ENCODE results near the gene OTX1.
"Not testable (repeated sequence)": the region's sequence is repeated elsewhere in the genome, so short reads cannot be mapped to it uniquely, and the experiment has no call there.

OTX1 gene

DNA sequence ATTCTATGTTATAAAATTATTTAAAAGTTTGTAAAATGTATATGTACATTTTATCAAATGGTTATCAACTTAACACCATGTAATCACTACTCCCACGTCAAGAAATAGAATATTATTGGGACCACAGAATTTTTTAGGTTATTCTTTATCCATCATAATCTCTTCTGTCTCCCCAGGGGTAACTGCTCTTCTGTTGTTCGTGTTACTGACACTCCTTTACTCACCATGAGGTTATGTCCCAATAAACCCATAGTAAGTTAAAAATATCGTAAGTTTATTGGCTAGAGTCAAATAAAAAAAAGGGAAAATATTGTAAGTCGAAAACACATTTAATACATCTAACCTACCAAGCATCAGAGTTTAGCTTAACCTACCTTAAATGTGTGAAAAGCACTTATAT is 14.0 kb downstream of the OTX1 start:
- H3K27ac ChIP-seq (ENCODE audit: low read length), result no peak overlapping the region
- H3K4me1 ChIP-seq (ENCODE audit: control insufficient read depth, low read depth, low read length), result peaks cover 4% of the 10 kb centered on the region
- peaks cover 45% of the 10 kb centered on the region for H3K27me3 ChIP-seq (ENCODE audit: control insufficient read depth, insufficient read depth, low read length)
- no peaks in the 10 kb centered on the region for H3K36me3 ChIP-seq (ENCODE audit: control insufficient read depth, low read depth, low read length)
- H3K9me3 ChIP-seq (ENCODE audit: control insufficient read depth, low read depth, low read length), result no peaks in the 10 kb centered on the region
- no peak overlapping the region for H3K9ac ChIP-seq (ENCODE audit: low read length)
- H3K4me3 ChIP-seq (ENCODE audit: low read length), result no peak overlapping the region

DNA sequence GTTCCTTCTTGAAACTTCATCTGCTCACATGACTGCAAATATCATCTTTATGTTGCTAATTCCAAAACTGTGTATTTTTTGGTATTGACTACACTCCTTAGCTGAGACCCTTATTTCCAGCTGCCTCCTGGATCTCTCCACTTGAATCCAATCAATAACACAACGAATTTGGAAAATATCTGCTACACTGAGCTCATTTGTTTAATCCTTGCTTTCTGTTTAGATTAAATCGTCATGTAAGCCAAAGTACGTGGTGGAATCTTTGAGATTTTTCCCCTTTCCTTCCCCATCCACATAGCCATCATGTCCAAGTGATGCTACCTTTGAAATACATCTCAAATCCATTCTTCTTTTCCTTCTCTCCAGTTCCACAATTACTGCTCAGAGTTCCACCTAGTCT is 15.6 kb downstream of the OTX1 start:
- H3K36me3 ChIP-seq (ENCODE audit: control insufficient read depth, low read depth, low read length), result no peaks in the 10 kb centered on the region
- no peak overlapping the region for H3K4me3 ChIP-seq (ENCODE audit: low read length)
- H3K9ac ChIP-seq (ENCODE audit: low read length), result no peak overlapping the region
- H3K27me3 ChIP-seq (ENCODE audit: control insufficient read depth, insufficient read depth, low read length), result peaks cover 29% of the 10 kb centered on the region
- H3K9me3 ChIP-seq (ENCODE audit: control insufficient read depth, low read depth, low read length), result no peaks in the 10 kb centered on the region
- no peaks in the 10 kb centered on the region for H3K4me1 ChIP-seq (ENCODE audit: control insufficient read depth, low read depth, low read length)
- no peak overlapping the region for H3K27ac ChIP-seq (ENCODE audit: low read length)

DNA sequence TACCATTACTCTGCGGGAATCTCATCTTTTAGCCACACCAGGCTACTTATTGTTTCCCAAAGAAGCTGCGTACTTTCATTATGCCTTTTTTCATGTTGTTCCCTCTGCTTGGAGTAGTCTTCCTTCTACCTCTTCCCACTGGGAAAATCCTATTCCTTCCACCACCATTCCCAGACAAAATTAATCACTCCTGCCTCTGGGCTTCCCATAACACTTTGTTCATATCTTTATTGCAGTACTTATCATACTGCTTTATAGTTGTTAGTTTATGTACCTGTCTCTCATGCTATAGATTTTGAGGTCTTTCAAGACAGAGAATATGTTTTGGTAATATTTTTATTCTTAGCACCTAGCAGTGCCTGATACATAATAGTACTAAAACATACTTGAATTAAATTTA is 16.2 kb downstream of the OTX1 start:
- Histone ChIP-seq H3K9ac (ENCODE audit: low read length) (no peak overlapping the region), H3K27ac (ENCODE audit: low read length) (no peak overlapping the region), H3K4me3 (ENCODE audit: low read length) (no peak overlapping the region), H3K27me3 (ENCODE audit: control insufficient read depth, insufficient read depth, low read length) (peaks cover 23% of the 10 kb centered on the region), H3K4me1 (ENCODE audit: control insufficient read depth, low read depth, low read length) (no peaks in the 10 kb centered on the region), H3K9me3 (ENCODE audit: control insufficient read depth, low read depth, low read length) (no peaks in the 10 kb centered on the region), H3K36me3 (ENCODE audit: control insufficient read depth, low read depth, low read length) (no peaks in the 10 kb centered on the region)

DNA sequence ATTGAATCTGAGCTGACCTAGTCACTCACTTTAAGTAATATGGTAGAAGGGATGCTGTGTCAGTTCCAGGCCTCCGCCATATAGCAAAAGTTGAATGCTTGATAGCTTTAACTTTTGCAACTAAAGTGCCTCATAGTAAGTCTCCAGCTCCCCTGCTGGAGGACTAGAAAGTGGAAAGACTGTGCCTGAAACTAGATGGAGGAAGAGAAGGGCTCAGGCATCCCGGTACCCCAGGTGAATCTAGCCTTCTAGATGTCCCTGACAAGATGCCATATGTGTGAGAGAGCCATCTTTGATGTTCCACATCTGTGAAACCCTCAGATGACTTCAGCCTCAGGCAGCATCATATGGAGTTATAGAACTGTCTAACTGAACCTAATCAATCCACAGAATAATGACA is 21.0 kb downstream of the OTX1 start:
- H3K27me3 ChIP-seq (ENCODE audit: control insufficient read depth, insufficient read depth, low read length), result no peaks in the 10 kb centered on the region
- H3K4me3 ChIP-seq (ENCODE audit: low read length), result no peak overlapping the region
- no peaks in the 10 kb centered on the region for H3K4me1 ChIP-seq (ENCODE audit: control insufficient read depth, low read depth, low read length)
- H3K27ac ChIP-seq (ENCODE audit: low read length), result no peak overlapping the region
- no peaks in the 10 kb centered on the region for H3K36me3 ChIP-seq (ENCODE audit: control insufficient read depth, low read depth, low read length)
- no peaks in the 10 kb centered on the region for H3K9me3 ChIP-seq (ENCODE audit: control insufficient read depth, low read depth, low read length)
- H3K9ac ChIP-seq (ENCODE audit: low read length), result no peak overlapping the region

DNA sequence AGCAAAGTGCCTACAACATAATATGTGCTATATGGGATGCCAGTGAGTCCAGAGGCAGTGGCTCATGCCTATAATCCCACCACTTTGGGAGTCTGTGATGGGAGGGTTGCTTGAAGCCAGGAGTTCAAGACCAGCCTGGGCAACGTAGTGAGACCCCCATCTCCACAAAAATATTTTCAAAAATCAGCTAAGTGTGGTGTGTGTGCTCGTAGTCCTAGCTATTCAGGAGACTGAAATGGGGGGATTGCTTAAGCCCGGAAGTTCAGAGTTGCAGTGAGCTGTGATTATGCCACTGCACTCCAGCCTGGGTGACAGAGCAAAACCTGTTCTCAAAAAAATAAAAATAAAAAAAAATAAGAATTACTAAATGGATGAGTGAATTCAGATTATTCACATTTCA is 23.4 kb downstream of the OTX1 start:
- no peak overlapping the region for H3K9ac ChIP-seq (ENCODE audit: low read length)
- no peaks in the 10 kb centered on the region for H3K27me3 ChIP-seq (ENCODE audit: control insufficient read depth, insufficient read depth, low read length)
- H3K36me3 ChIP-seq (ENCODE audit: control insufficient read depth, low read depth, low read length), result no peaks in the 10 kb centered on the region

DNA sequence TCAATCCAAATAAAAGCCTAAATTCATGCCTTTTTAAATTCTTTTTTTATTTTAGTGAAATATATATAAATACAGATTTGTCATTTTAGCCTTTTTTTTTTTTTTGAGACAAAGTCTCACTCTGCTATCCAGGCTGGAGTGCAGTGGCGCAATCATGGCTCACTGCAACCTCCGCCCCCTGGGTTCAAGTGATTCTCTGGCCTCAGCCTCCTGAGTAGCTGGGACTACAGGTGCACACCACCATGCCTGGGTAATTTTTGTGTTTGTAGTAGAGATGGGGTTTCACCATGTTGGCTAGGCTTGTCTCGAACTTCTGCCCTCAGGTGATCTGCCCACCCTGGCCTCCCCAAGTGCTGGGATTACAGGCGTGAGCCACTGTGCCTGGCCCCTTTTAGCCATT is 23.8 kb downstream of the OTX1 start:
- not testable (repeated sequence) for H3K27ac ChIP-seq (ENCODE audit: low read length); H3K9ac ChIP-seq (ENCODE audit: low read length); H3K4me1 ChIP-seq (ENCODE audit: control insufficient read depth, low read depth, low read length); H3K9me3 ChIP-seq (ENCODE audit: control insufficient read depth, low read depth, low read length); H3K4me3 ChIP-seq (ENCODE audit: low read length); H3K36me3 ChIP-seq (ENCODE audit: control insufficient read depth, low read depth, low read length); H3K27me3 ChIP-seq (ENCODE audit: control insufficient read depth, insufficient read depth, low read length)

More for the DNA sequence above, 23.4 kb downstream of the OTX1 start:
- Histone ChIP-seq H3K4me3 (ENCODE audit: low read length) (no peak overlapping the region), H3K9me3 (ENCODE audit: control insufficient read depth, low read depth, low read length) (no peaks in the 10 kb centered on the region), H3K4me1 (ENCODE audit: control insufficient read depth, low read depth, low read length) (no peaks in the 10 kb centered on the region), H3K27ac (ENCODE audit: low read length) (no peak overlapping the region)

DNA sequence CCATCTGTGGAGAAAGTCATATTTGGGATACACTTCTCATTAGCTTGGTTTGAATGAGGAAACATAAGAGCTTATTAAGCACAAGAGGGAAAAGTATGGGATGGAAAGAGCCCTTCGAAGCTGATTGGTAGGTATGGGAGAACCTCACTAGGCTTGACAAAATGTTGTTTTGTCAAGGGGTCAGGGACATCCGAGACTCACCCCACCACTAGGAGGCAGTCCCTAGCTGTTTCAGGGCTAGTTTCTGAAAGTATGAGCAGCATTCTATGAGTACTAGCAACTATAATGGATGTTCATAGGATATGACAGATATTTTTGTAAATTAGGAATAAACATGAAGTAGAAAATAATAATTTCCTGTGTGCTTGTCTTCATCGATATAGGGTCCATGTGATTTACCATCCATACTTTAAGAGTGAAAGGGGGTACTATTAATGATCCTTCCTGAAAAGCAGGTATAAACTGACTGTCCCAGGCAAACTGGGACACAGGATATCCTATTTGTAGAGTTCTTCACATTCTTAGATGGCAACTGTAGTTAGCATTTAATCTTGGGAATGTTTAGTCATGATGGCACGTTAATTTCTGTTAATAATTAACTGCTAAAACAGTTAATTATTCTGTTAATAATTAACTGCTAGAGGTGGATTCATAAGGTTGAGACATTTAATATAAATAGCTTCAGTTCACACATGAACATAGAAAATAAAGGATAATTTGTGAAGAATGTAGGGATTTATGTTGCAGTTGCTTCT is 28.4 kb downstream of the OTX1 start:
- peaks cover 5% of the 10 kb centered on the region for H3K4me1 ChIP-seq (ENCODE audit: control insufficient read depth, low read depth, low read length)
- no peaks in the 10 kb centered on the region for H3K27me3 ChIP-seq (ENCODE audit: control insufficient read depth, insufficient read depth, low read length)

DNA sequence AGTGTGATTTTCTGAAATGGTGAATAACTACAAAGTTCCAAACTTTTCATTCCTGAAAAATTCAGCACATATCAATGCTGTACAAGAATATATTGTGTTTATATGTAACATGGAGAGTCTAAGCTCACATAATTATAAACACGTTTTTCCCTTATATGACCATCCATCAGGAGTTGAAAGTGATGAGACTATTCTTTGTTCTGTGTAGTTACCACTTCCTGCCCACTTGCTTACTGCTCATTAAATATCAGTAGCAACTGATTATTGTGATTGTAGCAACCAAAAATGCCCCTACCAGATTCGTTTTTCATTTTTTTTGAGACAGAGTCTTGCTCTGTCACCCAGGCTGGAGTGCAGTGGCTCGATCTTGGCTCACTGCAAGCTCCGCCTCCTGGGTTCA is 30.8 kb downstream of the OTX1 start:
- no peak overlapping the region for H3K9ac ChIP-seq (ENCODE audit: low read length)
- H3K4me1 ChIP-seq (ENCODE audit: control insufficient read depth, low read depth, low read length), result peaks cover 5% of the 10 kb centered on the region
- H3K9me3 ChIP-seq (ENCODE audit: control insufficient read depth, low read depth, low read length), result no peaks in the 10 kb centered on the region
- no peak overlapping the region for H3K4me3 ChIP-seq (ENCODE audit: low read length)
- no peaks in the 10 kb centered on the region for H3K27me3 ChIP-seq (ENCODE audit: control insufficient read depth, insufficient read depth, low read length)
- H3K36me3 ChIP-seq (ENCODE audit: control insufficient read depth, low read depth, low read length), result no peaks in the 10 kb centered on the region
- H3K27ac ChIP-seq (ENCODE audit: low read length), result no peak overlapping the region

More for the DNA sequence above, 28.4 kb downstream of the OTX1 start:
- Histone ChIP-seq H3K36me3 (ENCODE audit: control insufficient read depth, low read depth, low read length) (no peaks in the 10 kb centered on the region), H3K9ac (ENCODE audit: low read length) (no peak overlapping the region), H3K4me3 (ENCODE audit: low read length) (no peak overlapping the region), H3K9me3 (ENCODE audit: control insufficient read depth, low read depth, low read length) (no peaks in the 10 kb centered on the region), H3K27ac (ENCODE audit: low read length) (no peak overlapping the region)

DNA sequence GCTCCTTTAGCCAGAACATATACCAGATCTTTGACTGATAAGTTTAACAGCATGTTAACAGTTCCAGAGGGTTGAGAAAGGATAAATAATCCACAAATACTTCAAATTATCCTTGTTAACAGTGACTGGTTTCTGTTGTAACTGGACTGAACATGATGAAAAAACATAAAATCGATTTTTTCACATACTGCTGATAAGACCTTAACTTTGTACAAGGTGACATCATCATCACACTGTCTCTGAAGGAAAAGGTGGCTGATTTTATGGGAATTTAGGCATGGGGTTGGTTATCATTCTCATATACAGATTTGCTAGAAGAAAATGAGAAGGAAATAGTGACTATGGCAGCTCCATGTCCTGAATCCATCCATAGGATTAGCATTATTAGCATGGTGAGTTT is 36.1 kb downstream of the OTX1 start:
- no peak overlapping the region for H3K9ac ChIP-seq (ENCODE audit: low read length)
- no peaks in the 10 kb centered on the region for H3K27me3 ChIP-seq (ENCODE audit: control insufficient read depth, insufficient read depth, low read length)
- no peak overlapping the region for H3K27ac ChIP-seq (ENCODE audit: low read length)
- H3K4me3 ChIP-seq (ENCODE audit: low read length), result no peak overlapping the region
- H3K9me3 ChIP-seq (ENCODE audit: control insufficient read depth, low read depth, low read length), result no peaks in the 10 kb centered on the region
- no peaks in the 10 kb centered on the region for H3K4me1 ChIP-seq (ENCODE audit: control insufficient read depth, low read depth, low read length)
- H3K36me3 ChIP-seq (ENCODE audit: control insufficient read depth, low read depth, low read length), result no peaks in the 10 kb centered on the region

DNA sequence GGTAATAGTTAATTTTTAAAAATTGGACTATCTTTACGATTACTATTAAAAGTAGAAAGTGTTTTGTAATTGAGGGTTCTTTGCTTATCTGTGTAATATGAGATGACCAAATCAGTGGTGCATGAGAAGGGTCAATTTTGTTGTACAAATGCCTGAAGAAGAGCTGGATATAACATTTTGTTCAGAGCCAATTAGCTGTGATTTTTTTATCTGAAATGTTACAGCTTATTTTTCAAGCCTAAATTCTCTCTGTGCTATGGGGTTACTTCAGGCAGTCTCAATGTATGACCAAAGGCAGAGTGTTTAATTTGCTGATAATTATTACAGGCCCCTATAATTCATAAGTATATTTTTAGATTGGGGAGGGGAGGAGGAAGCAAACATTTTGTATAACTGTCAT is 41.8 kb downstream of the OTX1 start:
- no peak overlapping the region for H3K9ac ChIP-seq (ENCODE audit: low read length)
- H3K9me3 ChIP-seq (ENCODE audit: control insufficient read depth, low read depth, low read length), result no peaks in the 10 kb centered on the region
- H3K27me3 ChIP-seq (ENCODE audit: control insufficient read depth, insufficient read depth, low read length), result no peaks in the 10 kb centered on the region
- no peak overlapping the region for H3K27ac ChIP-seq (ENCODE audit: low read length)
- H3K4me1 ChIP-seq (ENCODE audit: control insufficient read depth, low read depth, low read length), result peaks cover 5% of the 10 kb centered on the region
- H3K4me3 ChIP-seq (ENCODE audit: low read length), result no peak overlapping the region
- no peaks in the 10 kb centered on the region for H3K36me3 ChIP-seq (ENCODE audit: control insufficient read depth, low read depth, low read length)

DNA sequence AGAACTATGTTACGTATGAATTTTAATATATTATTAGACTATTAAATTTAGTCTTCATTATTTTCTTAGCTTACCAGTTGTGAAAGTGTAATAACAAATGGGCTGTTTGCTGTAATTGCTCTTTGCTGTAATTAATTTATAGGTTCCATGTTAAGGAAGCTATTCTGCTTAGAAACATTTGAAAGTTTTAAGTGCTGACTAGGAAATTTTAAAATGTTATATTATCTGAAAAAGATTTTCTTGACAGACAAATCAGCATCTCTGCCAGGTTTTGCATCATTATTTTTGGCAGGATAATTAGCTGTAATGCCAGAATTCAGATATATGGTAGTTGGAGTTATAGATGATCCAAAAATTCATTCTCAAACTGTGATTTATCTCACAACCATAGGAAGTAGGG is 42.2 kb downstream of the OTX1 start:
- no peak overlapping the region for H3K4me3 ChIP-seq (ENCODE audit: low read length)
- peaks cover 5% of the 10 kb centered on the region for H3K4me1 ChIP-seq (ENCODE audit: control insufficient read depth, low read depth, low read length)
- no peaks in the 10 kb centered on the region for H3K36me3 ChIP-seq (ENCODE audit: control insufficient read depth, low read depth, low read length)
- no peak overlapping the region for H3K27ac ChIP-seq (ENCODE audit: low read length)
- H3K9me3 ChIP-seq (ENCODE audit: control insufficient read depth, low read depth, low read length), result no peaks in the 10 kb centered on the region
- no peaks in the 10 kb centered on the region for H3K27me3 ChIP-seq (ENCODE audit: control insufficient read depth, insufficient read depth, low read length)
- H3K9ac ChIP-seq (ENCODE audit: low read length), result no peak overlapping the region

DNA sequence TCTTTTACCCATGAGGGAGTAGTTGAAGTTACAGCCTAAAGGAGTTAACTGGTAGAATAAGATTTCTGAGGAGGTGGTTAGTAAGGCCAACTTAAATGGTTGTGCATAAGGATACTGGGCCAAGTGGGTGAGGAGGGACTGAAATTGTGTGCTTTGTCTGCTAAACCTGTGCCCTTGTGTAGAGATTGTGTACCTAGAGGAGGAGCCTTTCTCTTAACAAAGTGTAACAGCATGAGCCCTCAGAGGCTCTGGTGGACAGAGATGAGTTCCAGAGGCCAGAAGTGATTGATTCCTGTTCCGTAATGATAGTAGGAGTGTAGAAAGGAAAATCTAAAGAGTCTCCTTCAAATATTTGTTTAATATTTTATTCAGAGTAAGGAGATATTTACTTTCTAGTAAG is 42.9 kb downstream of the OTX1 start:
- peaks cover 5% of the 10 kb centered on the region for H3K4me1 ChIP-seq (ENCODE audit: control insufficient read depth, low read depth, low read length)
- H3K4me3 ChIP-seq (ENCODE audit: low read length), result no peak overlapping the region
- H3K9me3 ChIP-seq (ENCODE audit: control insufficient read depth, low read depth, low read length), result no peaks in the 10 kb centered on the region
- H3K36me3 ChIP-seq (ENCODE audit: control insufficient read depth, low read depth, low read length), result no peaks in the 10 kb centered on the region
- H3K27me3 ChIP-seq (ENCODE audit: control insufficient read depth, insufficient read depth, low read length), result no peaks in the 10 kb centered on the region
- H3K27ac ChIP-seq (ENCODE audit: low read length), result no peak overlapping the region
- no peak overlapping the region for H3K9ac ChIP-seq (ENCODE audit: low read length)

Data from iPS-18a (cell line).